K562 (cell line): ENCODE measurements around the gene TIMM44. TPM values are rescaled to one million over a fixed set of nuclear protein-coding genes. Genes with fewer than 3 reads are reported as not detected.
A peak's percentile ranks its signal among the peaks of the same experiment; 100 is the strongest.

Source experiments
- ARHGAP35 ChIP-seq: fragments of 450-650 bp; IDR thresholded peaks from 2 replicates; pipeline ENCODE4 v1.6.1; 2018; ENCODE audit not compliant: partially characterized antibody
- ARID1B ChIP-seq: fragments of 450-650 bp; IDR thresholded peaks from 2 replicates; pipeline ENCODE4 v1.6.1; 2016; ENCODE audit warnings: antibody characterized with exemption, mild to moderate bottlenecking, inconsistent platforms
- CC2D1A ChIP-seq: fragments of 450-650 bp; IDR thresholded peaks from 2 replicates; pipeline ENCODE4 v1.6.1; 2017; ENCODE audit warnings: mild to moderate bottlenecking
- CEBPB ChIP-seq: fragments of 450-650 bp; IDR thresholded peaks from 2 replicates; pipeline ENCODE4 v1.6.1; 2016; ENCODE audit warnings: missing genetic modification characterization, missing compliant biosample characterization
- CTBP1 ChIP-seq: fragments of 450-650 bp; IDR thresholded peaks from 2 replicates; pipeline ENCODE4 v1.6.1; 2016; ENCODE audit warnings: borderline replicate concordance
- DACH1 ChIP-seq: fragments of 450-650 bp; IDR thresholded peaks from 2 replicates; pipeline ENCODE4 v1.6.1; 2018; ENCODE audit not compliant: partially characterized antibody
- DMBX1 ChIP-seq: fragments of 250-450 bp; sonication (Bioruptor Pico); IDR thresholded peaks from 2 replicates; pipeline ENCODE4 v1.8.0; 2022; ENCODE audit warnings: inconsistent platforms, mild to moderate bottlenecking, moderate library complexity, borderline replicate concordance
- ETV5 ChIP-seq: sonication (generic); formaldehyde crosslinking; IDR thresholded peaks from 2 replicates; pipeline ENCODE4 v1.4.0; 2020; ENCODE audit warnings: low read depth, mild to moderate bottlenecking, missing genetic modification reagents
- FOXM1 ChIP-seq, 2 experiments: fragments of 450-650 bp in 1 of 2; sonication (generic) in 1 of 2; formaldehyde crosslinking in 1 of 2; IDR thresholded peaks; 2 replicates each; pipeline versions ENCODE4 v1.6.1 to v1.9.0; 2017 to 2022; ENCODE audit warnings: low read depth in 2 of 2, mild to moderate bottlenecking in 2 of 2, missing genetic modification reagents in 1 of 2, moderate library complexity in 1 of 2
- HDGF ChIP-seq: fragments of 450-650 bp; IDR thresholded peaks from 2 replicates; pipeline ENCODE4 v1.6.1; 2016
- HMG20B ChIP-seq: fragments of 250-450 bp; sonication (Bioruptor Pico); IDR thresholded peaks from 2 replicates; pipeline ENCODE4 v1.5.0; 2021; ENCODE audit warnings: mild to moderate bottlenecking
- HMGN3 ChIP-seq: IDR thresholded peaks from 2 replicates; pipeline ENCODE4 v1.6.1; 2011; ENCODE audit warnings: borderline replicate concordance, low read depth, mild to moderate bottlenecking, mixed read lengths, low read length; ENCODE audit not compliant: insufficient read length; ENCODE audit errors: extremely low read depth
- PYGO2 ChIP-seq: fragments of 450-650 bp; IDR thresholded peaks from 2 replicates; pipeline ENCODE4 v1.6.1; 2016; ENCODE audit warnings: mild to moderate bottlenecking, missing genetic modification characterization, moderate library complexity, missing compliant biosample characterization
- RNF2 ChIP-seq: sonication (generic); IDR thresholded peaks from 2 replicates; pipeline ENCODE4 v1.6.1; 2016
- SAP30 ChIP-seq: fragments of 200-600 bp; sonication (generic); IDR thresholded peaks from 2 replicates; pipeline ENCODE4 v1.6.1; 2012; ENCODE audit warnings: borderline replicate concordance, low read depth, mild to moderate bottlenecking, moderate library complexity, low read length, control low read depth, inconsistent platforms; ENCODE audit not compliant: insufficient read depth, poor library complexity, severe bottlenecking
- TAF1 ChIP-seq: IDR thresholded peaks from 2 replicates; pipeline ENCODE4 v1.6.1; 2011; ENCODE audit warnings: mild to moderate bottlenecking, low read length, moderate library complexity; ENCODE audit not compliant: insufficient read depth, control insufficient read depth, severe bottlenecking; ENCODE audit errors: extremely low read depth
- TCF7L2 ChIP-seq: fragments of 150-350 bp; IDR thresholded peaks from 2 replicates; pipeline ENCODE4 v1.6.1; 2016; ENCODE audit warnings: low read depth, mild to moderate bottlenecking, low read length, moderate library complexity
- TEAD2 ChIP-seq: fragments of 450-650 bp; IDR thresholded peaks from 2 replicates; pipeline ENCODE4 v1.6.1; 2016; ENCODE audit warnings: missing genetic modification characterization, control low read depth, missing compliant biosample characterization
- ZNF263 ChIP-seq: sonication (generic); formaldehyde crosslinking; IDR thresholded peaks from 2 replicates; pipeline ENCODE4 v1.8.0; 2022; ENCODE audit warnings: mild to moderate bottlenecking, missing genetic modification reagents, borderline replicate concordance
- ZNF507 ChIP-seq: conservative IDR thresholded peaks from 2 replicates; pipeline ENCODE4 v1.6.1; 2017; ENCODE audit warnings: missing genetic modification characterization, missing compliant biosample characterization
- ZNF766 ChIP-seq: fragments of 200-800 bp; sonication (Bioruptor generic); conservative IDR thresholded peaks from 2 replicates; pipeline ENCODE4 v1.6.1; 2016; ENCODE audit warnings: missing genetic modification characterization, missing compliant biosample characterization
- ZSCAN29 ChIP-seq: fragments of 450-650 bp; IDR thresholded peaks from 2 replicates; pipeline ENCODE4 v1.6.1; 2017
- polyA plus RNA-seq, 8 experiments: library from polyadenylated mRNA; depleted of rRNA in 4 of 8; stranded (reverse) in 5 of 8; unstranded in 3 of 8; fragments of >200 nt; fragmentation: Nextera tagmentation in 2 of 8; fragmentation: Illumina TruSeq in 1 of 8; extraction: Ambion mirVana in 2 of 8; extraction: Trizol in 1 of 8; gene quantifications; 2 replicates each; pipeline versions ENCODE4 v1.2.1 to v1.2.3, GENCODE V29; 2011 to 2014; ENCODE audit warnings: inconsistent platforms in 1 of 8, missing spikeins in 1 of 8
- total RNA-seq, 7 experiments: library from RNA; depleted of rRNA in 6 of 7; stranded (reverse); fragments of >200 nt in 6 of 7; fragmentation: Illumina TruSeq in 2 of 7; extraction: Trizol in 2 of 7; gene quantifications; 2 replicates each; pipeline versions ENCODE4 v1.2.1 to v1.2.3, GENCODE V29; 2011 to 2021; ENCODE audit warnings: low replicate concordance in 1 of 7
- TF ChIP-seq, protein P1 (sequence below): fragments of 200-800 bp; sonication (Bioruptor generic); IDR thresholded peaks from 2 replicates; pipeline ENCODE4 v1.6.1; 2017; ENCODE audit warnings: missing genetic modification characterization, missing compliant biosample characterization
- TF ChIP-seq, protein P2 (sequence below): sonication (generic); formaldehyde crosslinking; IDR thresholded peaks from 2 replicates; pipeline ENCODE4 v1.8.0; 2022; ENCODE audit warnings: mild to moderate bottlenecking, low read depth, missing genetic modification reagents
- TF ChIP-seq, protein P3 (sequence below), 2 experiments: fragments of 200-800 bp in 1 of 2; sonication (Bioruptor generic) in 1 of 2; sonication (generic) in 1 of 2; formaldehyde crosslinking in 1 of 2; IDR thresholded peaks in 1 of 2; conservative IDR thresholded peaks in 1 of 2; 2 replicates each; pipeline versions ENCODE4 v1.5.0 to v1.6.1; 2016 to 2020; ENCODE audit warnings: missing compliant biosample characterization in 1 of 2, missing genetic modification characterization in 1 of 2, missing genetic modification reagents in 1 of 2

TIMM44 gene
- total and polyA plus RNA-seq, 9 of the 15 experiments (the other 6 are each of a cell fraction or from before 2014, with no cell fraction given): 10.3 to 231 (median 89.3) TPM

DNA sequence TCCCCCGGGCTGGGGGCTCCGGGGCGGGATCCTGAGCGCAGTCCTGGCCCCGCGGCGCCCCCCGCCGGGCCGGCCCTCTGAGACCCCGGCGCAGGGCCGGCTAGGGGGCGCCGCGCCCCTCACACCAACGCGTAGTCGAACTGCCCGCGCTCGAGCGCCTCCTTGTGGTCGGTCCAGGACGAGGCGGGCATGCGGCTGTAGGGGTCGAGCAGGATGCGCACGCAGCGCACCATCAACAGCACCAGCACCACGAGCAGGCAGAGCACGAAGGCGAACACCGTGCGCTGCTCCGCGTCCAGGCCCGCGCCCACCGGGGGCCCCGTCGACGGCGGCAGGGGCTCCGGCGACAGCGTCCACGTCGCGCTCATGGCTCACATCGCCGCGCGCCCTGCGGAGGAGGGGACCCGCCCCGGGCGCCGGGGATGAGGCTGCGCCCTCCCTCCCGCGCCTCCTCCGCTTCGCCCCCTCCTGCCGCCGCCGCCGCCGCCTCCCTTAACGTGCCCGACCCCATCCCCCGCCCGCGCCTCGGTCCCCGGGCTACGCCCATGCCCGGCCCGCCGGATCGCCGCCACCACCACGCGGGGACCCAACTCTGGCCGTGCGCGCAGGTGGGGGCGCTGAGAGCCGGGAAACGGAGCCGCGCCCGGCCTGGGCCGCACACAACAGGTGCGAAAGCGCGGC, 18.2 kb downstream of the TIMM44 start (continued):
- TF ChIP-seq, protein P1, sequence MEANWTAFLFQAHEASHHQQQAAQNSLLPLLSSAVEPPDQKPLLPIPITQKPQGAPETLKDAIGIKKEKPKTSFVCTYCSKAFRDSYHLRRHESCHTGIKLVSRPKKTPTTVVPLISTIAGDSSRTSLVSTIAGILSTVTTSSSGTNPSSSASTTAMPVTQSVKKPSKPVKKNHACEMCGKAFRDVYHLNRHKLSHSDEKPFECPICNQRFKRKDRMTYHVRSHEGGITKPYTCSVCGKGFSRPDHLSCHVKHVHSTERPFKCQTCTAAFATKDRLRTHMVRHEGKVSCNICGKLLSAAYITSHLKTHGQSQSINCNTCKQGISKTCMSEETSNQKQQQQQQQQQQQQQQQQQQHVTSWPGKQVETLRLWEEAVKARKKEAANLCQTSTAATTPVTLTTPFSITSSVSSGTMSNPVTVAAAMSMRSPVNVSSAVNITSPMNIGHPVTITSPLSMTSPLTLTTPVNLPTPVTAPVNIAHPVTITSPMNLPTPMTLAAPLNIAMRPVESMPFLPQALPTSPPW (CRISPR knock-in tag): peak; percentile 64
- no peak for TF ChIP-seq FOXM1 (IDR thresholded peaks at IDR 0.05; ENCODE audit: low read depth)
- TF ChIP-seq FOXM1 (CRISPR knock-in tag; IDR thresholded peaks at IDR 0.05; ENCODE audit: low read depth): peak; percentile 88; the same call in 1 of the 2 replicates
- peak; percentile 45 for TF ChIP-seq SAP30
- TF ChIP-seq, protein P2, sequence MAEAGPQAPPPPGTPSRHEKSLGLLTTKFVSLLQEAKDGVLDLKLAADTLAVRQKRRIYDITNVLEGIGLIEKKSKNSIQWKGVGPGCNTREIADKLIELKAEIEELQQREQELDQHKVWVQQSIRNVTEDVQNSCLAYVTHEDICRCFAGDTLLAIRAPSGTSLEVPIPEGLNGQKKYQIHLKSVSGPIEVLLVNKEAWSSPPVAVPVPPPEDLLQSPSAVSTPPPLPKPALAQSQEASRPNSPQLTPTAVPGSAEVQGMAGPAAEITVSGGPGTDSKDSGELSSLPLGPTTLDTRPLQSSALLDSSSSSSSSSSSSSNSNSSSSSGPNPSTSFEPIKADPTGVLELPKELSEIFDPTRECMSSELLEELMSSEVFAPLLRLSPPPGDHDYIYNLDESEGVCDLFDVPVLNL (CRISPR knock-in tag): peak; percentile 80
- TF ChIP-seq CEBPB (tag): no peak
- TF ChIP-seq TCF7L2: no peak
- no peak for TF ChIP-seq ARHGAP35
- TF ChIP-seq PYGO2 (tag): no peak
- peak; percentile 52; the same call in 1 of the 2 replicates for TF ChIP-seq DMBX1
- TF ChIP-seq ARID1B: no peak
- TF ChIP-seq ZSCAN29: no peak
- no peak for TF ChIP-seq ZNF766 (CRISPR knock-in tag)
- TF ChIP-seq HMGN3: peak; percentile 22
- TF ChIP-seq, protein P3, sequence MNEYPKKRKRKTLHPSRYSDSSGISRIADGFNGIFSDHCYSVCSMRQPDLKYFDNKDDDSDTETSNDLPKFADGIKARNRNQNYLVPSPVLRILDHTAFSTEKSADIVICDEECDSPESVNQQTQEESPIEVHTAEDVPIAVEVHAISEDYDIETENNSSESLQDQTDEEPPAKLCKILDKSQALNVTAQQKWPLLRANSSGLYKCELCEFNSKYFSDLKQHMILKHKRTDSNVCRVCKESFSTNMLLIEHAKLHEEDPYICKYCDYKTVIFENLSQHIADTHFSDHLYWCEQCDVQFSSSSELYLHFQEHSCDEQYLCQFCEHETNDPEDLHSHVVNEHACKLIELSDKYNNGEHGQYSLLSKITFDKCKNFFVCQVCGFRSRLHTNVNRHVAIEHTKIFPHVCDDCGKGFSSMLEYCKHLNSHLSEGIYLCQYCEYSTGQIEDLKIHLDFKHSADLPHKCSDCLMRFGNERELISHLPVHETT (CRISPR knock-in tag; conservative IDR thresholded peaks at IDR 0.05 in 1 of 2, IDR thresholded peaks at IDR 0.05 in 1 of 2): no peak
- TF ChIP-seq ZNF263: peak; percentile 47; the same call in 1 of the 2 replicates
- no peak for TF ChIP-seq TAF1
- TF ChIP-seq CTBP1: peak; percentile 91
- TF ChIP-seq HDGF: no peak
- no peak for TF ChIP-seq HMG20B (CRISPR knock-in tag)
- no peak for TF ChIP-seq DACH1
- TF ChIP-seq CC2D1A: no peak
- TF ChIP-seq ZNF507 (tag): no peak
- TF ChIP-seq TEAD2 (tag): no peak
- TF ChIP-seq RNF2: peak; percentile 56; the same call in 1 of the 2 replicates
- 0 out of 2 replicates have a peak, but pooled peaks have one; percentile 35 for TF ChIP-seq ETV5 (CRISPR knock-in tag)
